ENCODE data around the gene FAM135A.
"Not testable (repeated sequence)": the region's sequence is repeated elsewhere in the genome, so short reads cannot be mapped to it uniquely, and the experiment has no call there.

Gene FAM135A

DNA sequence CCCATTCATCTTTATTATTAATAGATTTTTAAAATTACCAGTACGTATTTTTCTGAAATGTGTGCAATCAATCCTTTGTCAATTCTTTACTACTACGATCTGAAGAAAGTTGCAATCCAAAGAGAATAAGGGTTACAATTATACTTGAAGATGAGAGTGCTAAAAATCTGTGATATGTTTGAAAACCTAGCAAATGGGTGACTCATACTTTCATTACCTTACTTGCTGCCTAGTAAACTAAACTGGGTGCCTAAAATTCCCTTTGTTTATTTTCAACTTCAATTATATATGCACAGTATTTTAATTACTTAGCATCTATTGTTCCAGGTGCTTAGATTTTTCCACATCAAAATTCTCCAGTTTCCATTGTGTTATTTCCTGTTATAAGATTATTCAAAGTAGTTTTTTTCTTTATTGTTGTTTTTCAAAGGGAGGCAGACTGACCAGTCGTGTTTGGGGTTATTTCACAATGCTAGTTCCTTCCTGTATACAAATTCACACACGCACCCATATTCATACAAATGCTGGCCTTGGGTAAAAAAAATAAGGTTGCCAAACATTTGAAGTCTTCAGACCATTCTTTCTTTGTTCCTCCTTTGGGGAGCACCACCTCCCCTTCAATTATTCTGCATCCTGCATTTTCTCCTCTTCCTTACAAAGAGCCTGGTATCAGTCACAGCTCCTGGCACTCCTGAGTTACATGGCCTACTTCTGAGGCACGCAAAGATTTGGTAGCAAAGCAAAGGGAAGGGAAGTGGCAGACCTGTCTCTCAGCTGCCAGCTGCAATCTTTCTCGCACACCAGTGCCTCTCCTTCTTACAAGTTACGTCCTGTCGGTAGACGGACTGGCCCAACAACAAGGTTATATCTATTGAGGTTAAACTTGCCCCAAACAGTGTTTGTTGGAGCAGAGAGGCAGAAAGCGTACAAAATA lies 16.2 kb upstream of the FAM135A start:
- no peak for DNase-seq

DNA sequence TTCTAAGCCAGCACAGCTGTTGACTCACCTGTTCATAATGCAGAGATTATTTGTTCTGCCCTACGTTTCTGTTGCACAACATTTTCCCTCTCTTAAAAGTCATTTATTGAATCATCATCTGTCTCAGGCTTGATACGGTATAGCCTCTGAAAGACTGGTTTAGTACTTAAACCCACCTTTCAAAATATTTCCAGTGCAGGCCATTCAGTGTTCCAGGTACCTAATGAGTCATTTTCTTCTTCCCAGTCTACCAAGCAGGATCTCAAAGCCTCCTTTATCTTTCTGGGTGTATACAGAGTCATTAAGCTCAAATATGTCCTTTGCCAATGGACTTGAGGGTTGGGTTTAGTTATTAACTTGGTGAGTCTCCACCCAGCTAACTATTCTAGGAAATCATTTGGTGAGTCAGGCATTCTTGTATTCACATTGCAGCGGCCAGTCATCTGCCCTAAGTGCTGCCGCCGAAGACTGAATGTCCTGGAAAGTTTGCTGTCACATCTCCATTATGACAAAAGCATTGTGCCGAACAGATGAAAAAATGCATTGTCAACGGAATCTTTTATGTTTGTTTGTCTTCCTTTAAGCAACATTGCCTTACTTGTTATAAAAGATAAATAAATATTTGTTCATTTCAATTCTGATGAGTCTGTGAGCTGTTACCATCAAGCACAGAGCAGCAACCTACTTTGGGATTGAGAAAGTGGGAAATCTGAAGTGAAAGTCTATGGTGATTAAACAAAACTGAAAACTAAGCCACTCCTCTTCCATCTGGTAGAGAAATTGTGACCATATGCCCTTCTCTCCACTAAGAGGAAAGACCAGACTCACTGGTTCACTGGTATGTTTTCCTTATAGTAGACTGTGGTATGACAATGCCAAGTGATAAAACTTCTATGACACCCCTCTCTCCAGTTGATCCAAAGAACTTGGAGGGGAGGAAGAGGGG lies 14.3 kb upstream of the FAM135A start:
- DNase-seq, result peak; percentile 50

DNA sequence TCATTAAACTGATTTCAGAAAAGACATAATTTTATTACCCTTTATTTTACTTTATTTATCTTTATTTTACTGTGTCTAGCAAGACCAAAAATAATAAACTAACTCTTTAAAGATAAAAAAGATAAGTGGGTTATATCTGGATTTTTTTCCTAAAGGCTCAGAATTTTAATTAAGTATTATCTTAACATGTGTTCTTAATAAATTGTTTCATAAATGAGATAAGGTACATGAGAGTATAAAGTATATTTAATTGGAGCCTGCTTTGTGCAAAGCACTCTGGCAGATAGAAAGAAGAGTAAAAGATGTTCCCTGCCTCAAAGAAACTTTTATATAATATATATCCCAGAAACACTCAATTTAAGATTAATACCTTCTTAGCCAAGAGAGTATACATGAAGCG lies 8.7 kb upstream of the FAM135A start:
- no peak for DNase-seq

DNA sequence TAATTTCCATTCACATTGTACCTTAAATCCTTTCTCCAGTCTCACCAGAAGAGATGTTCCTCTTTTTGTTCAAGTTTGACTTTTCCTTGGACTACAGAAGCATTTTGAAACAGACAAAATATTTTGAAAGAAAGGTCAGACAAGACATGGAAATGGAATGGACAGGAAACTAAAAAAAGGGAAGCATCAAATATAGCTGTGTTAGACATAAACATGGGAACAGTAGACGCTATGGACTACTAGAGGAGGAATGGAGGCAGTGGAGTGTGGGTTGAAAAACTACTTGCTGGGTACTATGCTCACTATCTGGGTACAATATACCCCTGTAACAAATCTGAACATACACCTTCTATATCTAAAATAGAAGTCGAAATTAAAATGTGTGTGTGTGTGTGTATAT lies 4.1 kb upstream of the FAM135A start:
- no peak for DNase-seq

DNA sequence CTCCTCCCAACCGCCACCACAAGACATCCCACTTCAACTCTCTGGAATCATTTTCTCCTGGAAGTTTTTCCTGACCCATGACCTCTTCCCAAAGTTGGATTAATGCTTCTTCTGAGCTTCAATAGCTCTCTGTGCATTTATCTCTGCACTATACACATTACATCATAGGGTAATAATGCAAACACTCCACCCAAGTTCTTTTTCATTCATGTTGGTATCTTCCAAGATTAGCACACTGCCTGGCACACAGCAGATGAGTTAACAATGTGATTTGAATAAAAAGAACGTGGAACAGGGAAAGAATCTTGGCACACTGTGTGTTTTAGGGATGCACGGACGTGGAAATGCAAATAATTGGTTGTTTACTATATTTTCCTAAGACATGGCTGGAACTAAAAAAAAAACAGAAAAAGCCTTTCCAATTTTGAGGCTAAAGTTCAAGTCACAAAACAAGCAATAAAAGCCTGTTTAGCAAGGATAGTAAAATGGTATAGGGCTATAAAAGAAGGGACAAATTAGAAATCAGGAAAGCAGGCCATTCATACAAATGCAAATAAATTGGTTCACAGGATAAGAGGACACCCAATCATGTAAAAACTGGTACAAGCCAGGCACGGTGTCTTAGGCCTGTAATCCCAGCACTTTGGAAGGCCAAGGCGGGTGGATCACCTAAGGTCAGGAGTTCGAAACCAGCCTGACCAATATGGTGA lies 1.6 kb upstream of the FAM135A start:
- DNase-seq, result no peak

DNA sequence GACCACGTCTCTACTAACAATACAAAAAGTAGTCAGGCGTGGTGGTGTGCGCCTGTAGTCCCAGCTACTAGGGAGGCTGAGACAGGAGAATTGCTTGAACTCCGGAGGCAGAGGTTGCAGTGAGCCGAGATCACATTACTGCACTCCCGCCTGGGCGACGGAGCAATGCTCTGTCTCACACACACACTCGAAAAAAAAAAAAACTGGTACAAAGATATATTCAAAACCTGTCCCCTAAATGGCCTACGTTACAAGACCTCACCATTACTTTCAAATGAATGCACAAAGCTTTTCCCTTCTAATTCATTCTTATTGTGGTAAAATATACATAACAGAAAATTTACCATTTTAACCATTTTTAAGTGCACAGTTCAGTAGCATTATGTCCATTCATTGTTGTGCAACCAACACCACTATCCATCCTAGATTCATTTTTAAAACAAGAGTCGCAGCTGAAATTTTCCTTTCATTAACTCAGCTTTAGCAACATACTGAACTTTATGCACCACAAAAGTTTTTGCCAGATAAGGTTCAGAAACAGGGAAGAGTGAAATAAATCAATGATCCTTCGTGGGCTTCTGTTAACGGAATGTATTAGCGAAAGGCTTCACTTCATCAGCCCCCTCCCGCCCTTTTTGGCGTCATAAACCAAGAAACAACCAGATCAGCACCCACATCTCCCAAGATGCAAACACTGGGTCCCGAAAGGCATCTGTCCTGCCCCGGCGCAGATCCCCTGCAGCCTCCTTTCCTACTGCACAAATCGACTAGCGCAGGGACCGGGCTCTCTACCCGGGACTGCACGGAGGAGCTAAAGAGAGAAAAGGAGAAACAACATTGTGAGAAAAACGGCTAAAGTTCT lies 825 bp upstream of the FAM135A start:
- no peak for DNase-seq

DNA sequence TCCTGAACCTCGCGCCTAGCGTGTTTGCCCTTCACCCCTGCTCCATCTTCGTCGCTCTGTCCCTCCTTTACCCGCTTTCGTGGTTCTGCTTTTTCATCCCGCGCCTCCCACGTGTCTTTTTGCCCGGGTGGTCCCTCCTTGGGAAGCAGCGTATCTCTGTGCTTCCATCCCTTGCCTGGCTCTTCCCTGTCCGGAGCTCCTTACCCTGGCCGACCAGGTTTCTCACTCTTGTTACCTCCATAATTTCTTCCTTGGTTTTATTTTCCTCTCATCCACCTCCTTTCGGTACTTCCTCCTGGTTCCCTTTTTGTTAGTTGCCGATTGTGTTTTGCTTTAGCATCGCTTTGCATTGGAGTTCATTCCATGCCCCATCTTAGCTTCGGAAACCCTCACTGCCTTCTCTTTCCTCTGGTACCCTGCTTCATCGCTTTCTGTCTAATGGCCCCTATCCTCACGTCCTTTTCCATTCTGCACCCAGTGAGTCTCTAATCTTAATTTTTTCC lies 735 bp downstream of the FAM135A start:
- DNase-seq, result peak; percentile 27

DNA sequence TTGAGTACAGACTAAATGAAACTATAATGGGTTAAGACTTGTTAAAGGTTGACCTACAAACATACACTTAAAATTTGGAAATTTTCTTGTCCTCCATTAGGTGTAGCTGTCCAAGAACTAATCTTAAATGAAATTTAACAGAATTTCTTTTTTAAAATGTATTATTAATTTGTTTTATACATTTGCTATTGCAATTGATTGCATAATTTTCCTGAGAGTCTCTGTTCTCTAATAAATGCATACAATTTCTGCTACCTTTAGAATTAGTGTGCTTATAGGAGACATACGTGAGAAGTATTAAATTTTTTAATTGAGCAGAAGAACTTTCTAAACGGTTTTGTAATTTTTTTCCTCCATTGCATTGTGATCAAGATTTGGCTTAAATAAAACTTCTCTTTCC lies 1.5 kb downstream of the FAM135A start:
- no peak for DNase-seq

DNA sequence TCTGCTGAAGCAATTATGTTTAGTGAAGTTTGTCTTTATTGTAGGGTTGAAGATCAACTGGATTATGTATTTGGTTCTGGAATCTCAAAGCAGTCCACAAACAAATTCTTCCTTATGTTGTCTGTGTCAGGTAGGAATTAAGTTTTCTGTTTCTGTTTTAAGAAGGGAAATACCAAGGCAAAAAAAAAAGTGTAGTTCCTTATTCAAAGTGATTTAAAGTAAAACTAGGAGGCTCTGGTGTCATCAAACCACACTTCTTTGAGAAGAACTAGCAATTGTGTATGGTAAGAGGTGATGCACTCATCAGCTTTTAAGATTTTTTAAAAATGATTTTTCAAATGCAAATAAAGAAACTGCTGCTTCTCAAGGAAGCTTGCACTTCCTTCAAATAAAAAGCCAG lies 1.9 kb downstream of the FAM135A start:
- no peak for DNase-seq

DNA sequence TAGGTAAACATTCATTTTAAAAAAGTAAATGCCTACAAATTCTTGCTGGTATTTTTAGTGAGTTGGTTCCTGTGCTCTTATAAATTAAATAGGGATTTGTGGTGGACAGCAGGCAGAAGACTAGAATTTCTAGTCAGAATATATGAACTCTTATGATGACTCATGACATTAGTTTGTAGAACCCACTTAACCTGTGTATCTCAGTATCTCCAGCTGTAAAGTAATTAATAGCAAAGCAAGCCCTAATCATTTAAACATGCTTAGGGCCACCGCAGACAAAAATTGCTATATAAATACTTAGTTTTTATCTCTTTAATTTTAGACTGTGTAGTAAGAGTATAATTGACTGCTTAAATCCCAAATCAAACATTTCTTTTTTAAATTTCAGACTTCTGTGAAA lies 2.4 kb downstream of the FAM135A start:
- no peak for DNase-seq

DNA sequence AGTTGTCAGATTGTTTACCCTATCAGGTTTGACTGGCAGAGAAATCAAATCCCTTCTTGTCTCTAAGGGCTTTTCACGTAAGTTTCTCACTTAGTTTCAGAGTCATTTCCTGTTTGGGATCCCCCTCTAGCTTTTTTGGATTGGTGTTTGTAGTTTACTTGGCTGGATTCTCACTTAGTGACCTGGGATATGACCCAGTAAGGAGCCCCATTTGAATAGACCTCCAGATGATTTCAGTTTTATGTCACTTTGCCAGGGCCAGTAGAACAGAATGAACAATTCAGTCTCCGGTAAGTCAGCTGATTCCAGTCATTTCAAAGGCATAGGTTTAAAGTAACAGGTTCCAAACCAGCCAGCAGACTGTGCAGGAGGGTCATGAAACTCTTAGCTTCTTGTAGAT lies 8.2 kb downstream of the FAM135A start:
- DNase-seq, result no peak

DNA sequence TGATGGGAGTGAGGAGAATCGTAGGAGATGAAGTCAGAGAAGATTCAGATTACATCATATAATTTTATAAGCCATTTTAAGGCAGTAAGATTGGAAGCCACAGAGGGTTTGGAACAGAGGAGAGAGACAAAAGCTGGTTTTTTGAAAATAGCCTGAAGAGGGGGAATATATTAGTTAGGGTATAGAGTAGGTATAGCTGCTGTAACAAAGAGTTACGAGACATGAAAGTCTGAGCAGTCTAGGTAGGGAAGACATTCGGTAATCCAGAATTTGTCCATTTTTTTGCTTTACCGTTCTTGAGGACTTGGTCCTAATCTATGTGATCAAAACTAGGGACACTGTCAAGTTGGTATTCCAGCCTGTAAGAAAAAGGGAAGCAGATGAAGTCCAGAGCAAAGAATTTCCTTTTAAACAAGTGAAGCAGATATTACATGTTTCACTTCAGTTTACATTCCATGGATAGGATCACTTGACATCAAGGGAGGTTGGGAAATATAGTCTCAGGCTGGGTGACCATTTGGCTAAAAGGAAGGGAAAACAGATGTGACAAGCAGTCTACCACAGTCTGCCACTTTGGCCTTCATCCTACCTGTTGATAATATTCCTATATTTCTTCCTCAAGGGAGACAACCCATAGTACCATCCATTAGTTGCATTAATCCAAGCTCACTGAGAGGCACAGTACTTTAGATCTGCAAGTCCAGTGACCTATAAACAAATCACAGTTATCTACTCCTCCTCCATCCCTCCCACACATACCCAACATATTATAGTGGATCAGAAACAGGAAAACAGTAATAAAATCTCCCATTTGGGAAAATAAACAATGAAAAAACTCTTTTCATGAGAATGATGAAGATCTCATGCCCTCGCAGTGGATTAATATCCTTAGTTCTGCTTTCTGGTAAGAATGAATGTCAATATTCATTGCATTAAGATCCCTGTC lies 10.2 kb downstream of the FAM135A start:
- no peak for DNase-seq

DNA sequence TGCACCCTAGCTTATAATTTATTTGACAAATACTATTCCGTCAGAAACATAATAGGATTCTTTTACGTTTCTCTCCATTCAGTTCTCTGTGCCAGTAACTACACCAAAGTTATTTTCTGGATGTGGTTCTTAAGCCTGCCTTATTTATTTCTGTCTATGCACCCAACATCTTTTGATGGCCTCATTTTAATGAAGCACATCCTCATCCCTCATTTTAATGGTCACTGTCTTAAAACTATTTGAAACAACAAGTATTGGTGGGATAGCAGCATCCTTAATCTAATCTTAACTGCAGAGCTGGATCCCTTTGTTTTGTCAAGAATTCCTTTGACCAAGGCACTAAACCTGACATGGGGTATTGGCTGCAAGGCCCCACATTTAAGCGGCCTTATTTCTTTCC lies 11.0 kb downstream of the FAM135A start:
- DNase-seq, result no peak

DNA sequence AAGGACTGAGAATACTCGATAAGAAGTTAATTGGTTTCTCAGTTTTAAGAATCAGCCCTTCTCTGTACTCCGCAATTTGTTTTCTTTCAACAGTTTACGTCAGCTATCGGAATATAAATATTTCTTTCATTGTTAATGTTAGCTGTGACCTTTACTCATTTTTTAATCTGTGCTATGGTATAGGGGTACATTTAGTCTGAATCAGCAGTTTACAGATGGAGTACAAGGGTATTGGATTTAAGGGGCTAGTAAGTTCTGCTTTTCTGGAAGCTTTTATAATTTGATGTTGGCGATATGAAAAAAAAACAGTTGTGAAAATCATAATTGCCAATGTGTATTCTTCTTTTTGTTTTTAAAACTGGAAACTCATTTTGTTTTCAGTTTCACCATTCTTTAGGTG lies 23.0 kb downstream of the FAM135A start:
- no peak for DNase-seq

DNA sequence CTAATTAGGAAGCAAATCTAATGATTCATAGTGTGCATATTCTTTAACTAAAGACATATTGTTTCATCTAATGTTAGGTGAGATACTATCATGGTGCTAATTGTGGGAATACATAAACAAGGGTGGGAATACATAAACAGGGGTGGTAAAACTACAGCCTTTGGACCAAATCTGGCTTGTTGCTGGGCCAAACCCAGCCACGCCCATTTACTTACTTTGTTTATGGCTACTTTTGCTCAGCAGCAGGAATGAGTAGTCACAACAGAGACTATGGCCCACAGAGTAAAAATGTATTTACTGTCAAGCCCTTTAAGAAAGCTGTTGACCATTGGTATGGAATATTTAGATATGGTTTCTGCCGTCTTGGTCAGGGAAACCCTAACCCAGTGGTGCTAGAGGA lies 31.7 kb downstream of the FAM135A start:
- no peak for DNase-seq

DNA sequence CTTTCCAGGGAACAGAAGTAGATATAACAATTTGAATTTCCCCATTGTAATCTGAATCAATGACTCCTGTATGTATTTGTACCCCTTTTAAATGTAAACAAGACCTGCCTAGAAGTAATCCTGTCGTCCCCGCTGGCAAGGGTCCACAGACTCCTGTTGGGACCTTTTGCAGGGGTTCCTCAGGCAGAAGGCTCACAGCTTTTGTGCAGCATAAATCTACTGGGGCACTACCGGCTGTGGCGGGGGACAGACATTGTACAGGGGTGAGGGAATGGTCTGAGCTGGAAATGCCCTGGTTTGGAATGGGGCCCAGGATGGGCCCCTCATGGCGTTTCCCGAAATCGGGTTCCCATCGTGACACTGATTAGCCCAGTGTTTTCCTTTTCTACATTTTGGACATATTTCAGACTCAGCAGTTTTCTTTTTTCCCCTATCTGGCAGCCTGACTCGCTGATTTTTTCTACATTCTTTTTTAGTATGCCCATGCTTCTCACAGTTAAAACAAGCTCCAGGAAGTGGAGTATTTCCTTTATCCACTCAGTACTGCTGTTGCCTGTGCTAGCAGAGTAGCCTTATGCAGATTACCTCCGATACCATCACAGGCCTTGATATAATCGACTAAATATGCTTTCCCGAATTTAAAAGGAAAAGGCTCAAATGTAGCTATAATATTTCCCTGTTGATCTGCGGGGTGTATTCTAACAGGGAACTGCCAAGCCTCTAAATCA lies 34.2 kb downstream of the FAM135A start:
- not testable (repeated sequence) for DNase-seq

DNA sequence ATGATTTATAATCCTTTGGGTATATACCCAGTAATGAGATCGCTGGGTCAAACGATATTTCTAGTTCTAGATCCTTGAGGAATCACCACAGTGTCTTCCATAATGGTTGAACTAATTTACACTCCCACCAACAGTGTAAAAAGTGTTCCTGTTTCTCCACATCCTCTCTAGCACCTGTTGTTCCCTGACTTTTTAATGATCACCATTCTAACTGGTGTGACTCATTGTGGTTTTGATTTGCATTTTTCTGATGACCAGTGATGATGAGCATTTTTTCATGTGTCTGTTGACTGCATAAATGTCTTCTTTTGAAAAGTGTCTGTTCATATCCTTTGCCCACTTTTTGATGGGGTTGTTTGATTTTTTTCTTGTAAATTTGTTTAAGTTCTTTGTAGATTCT lies 40.6 kb downstream of the FAM135A start:
- DNase-seq, result not testable (repeated sequence)

DNA sequence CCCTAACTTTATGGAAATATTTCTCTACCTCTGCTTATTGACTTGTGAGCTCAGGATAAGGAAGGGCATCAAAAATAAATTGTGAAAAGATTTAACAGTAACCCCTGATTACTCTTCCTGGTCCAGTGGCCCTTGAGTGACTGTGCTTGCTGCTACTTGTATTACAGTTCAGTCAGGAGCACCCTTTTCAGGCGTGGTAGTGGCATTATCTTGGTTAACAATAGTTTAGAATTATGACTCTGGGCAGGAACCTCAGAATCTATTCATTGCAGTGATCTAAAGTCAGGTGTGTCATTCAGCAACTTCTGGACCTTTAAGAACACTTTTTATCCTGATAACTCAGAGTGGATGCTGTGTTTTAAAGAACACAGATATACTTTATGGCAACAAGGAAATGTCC lies 43.4 kb downstream of the FAM135A start:
- DNase-seq, result no peak

DNA sequence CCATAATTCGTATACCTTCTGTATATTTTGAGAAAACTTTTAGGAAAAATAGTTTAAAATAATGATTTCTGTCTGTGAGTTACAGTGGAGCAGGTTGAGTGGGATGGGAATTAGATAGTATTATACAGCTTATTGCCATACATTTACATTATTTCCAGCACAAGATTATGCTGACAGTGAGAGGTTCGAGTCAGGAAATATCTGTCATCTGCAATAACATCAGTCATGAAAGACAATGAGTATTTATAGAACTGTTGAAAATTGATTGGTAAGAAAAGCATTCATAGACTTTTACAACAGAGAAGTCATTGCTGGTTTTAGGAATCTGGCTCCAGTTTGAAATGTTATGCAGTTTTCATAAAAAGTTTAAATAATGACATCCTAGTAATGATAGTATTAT lies 45.9 kb downstream of the FAM135A start:
- DNase-seq, result no peak

DNA sequence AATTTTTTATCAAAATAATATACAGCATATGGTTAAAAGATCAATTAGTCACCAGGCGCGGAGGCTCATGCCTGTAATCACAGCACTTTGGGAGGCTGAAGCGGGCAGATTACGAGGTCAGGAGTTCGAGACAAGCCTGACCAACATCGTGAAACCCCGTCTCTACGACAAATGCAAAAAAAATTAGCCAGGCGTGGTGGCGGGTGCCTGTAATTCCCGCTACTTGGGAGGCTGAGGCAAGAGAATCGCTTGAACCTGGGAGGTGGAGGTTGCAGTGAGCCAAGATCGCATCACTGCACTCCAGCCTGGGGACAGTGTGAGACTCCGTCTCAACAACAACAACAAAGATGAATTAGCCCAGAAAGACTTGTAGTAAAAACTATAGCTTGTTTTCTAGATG lies 46.4 kb downstream of the FAM135A start:
- not testable (repeated sequence) for DNase-seq
